HEK293 (cell line): ENCODE measurements around the gene DENND4B.

Experiments used
- CTCF ChIP-seq: fragments of 450-650 bp; formaldehyde crosslinking; IDR thresholded peaks from 2 replicates; pipeline ENCODE4 v1.5.1; 2016; ENCODE audit warnings: missing biosample characterization, missing genetic modification characterization
- HIC1 ChIP-seq: fragments of 450-650 bp; formaldehyde crosslinking; IDR thresholded peaks from 2 replicates; pipeline ENCODE4 v1.5.1; 2016; ENCODE audit warnings: missing biosample characterization, missing genetic modification characterization
- KLF8 ChIP-seq: fragments of 450-650 bp; formaldehyde crosslinking; IDR thresholded peaks from 2 replicates; pipeline ENCODE4 v1.5.1; 2016; ENCODE audit warnings: missing biosample characterization, missing genetic modification characterization
- RBAK ChIP-seq: fragments of 450-650 bp; formaldehyde crosslinking; IDR thresholded peaks from 2 replicates; pipeline ENCODE4 v1.5.1; 2016; ENCODE audit warnings: missing biosample characterization, missing genetic modification characterization
- REST ChIP-seq: fragments of 450-650 bp; formaldehyde crosslinking; IDR thresholded peaks from 2 replicates; pipeline ENCODE4 v1.5.1; 2016; ENCODE audit warnings: missing biosample characterization, missing genetic modification characterization
- SCRT2 ChIP-seq: fragments of 450-650 bp; formaldehyde crosslinking; IDR thresholded peaks from 2 replicates; pipeline ENCODE4 v1.5.1; 2016; ENCODE audit warnings: missing biosample characterization, missing genetic modification characterization
- SETDB1 ChIP-seq: IDR thresholded peaks from one replicate; pipeline ENCODE4 v1.6.1; 2017; ENCODE audit warnings: mild to moderate bottlenecking, low read length, moderate library complexity, mixed read lengths; ENCODE audit not compliant: insufficient read length
- ZBTB7A ChIP-seq: fragments of 450-650 bp; formaldehyde crosslinking; IDR thresholded peaks from 2 replicates; pipeline ENCODE4 v1.5.1; 2016; ENCODE audit warnings: low read depth, missing biosample characterization, missing genetic modification characterization
- ZNF202 ChIP-seq: fragments of 450-650 bp; formaldehyde crosslinking; IDR thresholded peaks from 2 replicates; pipeline ENCODE4 v1.5.1; 2016; ENCODE audit warnings: missing biosample characterization, missing genetic modification characterization, borderline replicate concordance
- ZNF266 ChIP-seq: fragments of 450-650 bp; formaldehyde crosslinking; IDR thresholded peaks from 2 replicates; pipeline ENCODE4 v1.5.1; 2016; ENCODE audit warnings: missing biosample characterization, missing genetic modification characterization, low read depth
- ZNF280C ChIP-seq: fragments of 450-650 bp; formaldehyde crosslinking; IDR thresholded peaks from 2 replicates; pipeline ENCODE4 v1.5.1; 2016; ENCODE audit warnings: missing biosample characterization, missing genetic modification characterization
- ZNF48 ChIP-seq: fragments of 450-650 bp; formaldehyde crosslinking; IDR thresholded peaks from 2 replicates; pipeline ENCODE4 v1.5.1; 2016; ENCODE audit warnings: missing biosample characterization, missing genetic modification characterization
- ZNF529 ChIP-seq: fragments of 450-650 bp; formaldehyde crosslinking; IDR thresholded peaks from 2 replicates; pipeline ENCODE4 v1.5.1; 2017; ENCODE audit warnings: missing genetic modification characterization, missing biosample characterization; ENCODE audit not compliant: insufficient replicate concordance
- ZNF548 ChIP-seq: fragments of 450-650 bp; formaldehyde crosslinking; IDR thresholded peaks from 2 replicates; pipeline ENCODE4 v1.5.1; 2016; ENCODE audit warnings: missing biosample characterization, missing genetic modification characterization
- ZNF560 ChIP-seq: fragments of 450-650 bp; formaldehyde crosslinking; IDR thresholded peaks from 2 replicates; pipeline ENCODE4 v1.5.1; 2017; ENCODE audit warnings: missing biosample characterization, missing genetic modification characterization, borderline replicate concordance
- ZNF626 ChIP-seq: fragments of 450-650 bp; sonication (Bioruptor Pico); formaldehyde crosslinking; IDR thresholded peaks from 2 replicates; pipeline ENCODE4 v1.5.1; 2018; ENCODE audit warnings: missing biosample characterization, missing genetic modification characterization, inconsistent platforms
- ZNF768 ChIP-seq: fragments of 450-650 bp; formaldehyde crosslinking; IDR thresholded peaks from 2 replicates; pipeline ENCODE4 v1.5.1; 2018; ENCODE audit warnings: missing biosample characterization, mild to moderate bottlenecking, missing genetic modification characterization
- ZNF777 ChIP-seq: fragments of 450-650 bp; formaldehyde crosslinking; IDR thresholded peaks from 2 replicates; pipeline ENCODE4 v1.5.1; 2017; ENCODE audit warnings: missing biosample characterization, missing genetic modification characterization, borderline replicate concordance
- ZNF830 ChIP-seq: fragments of 450-650 bp; IDR thresholded peaks from 2 replicates; pipeline ENCODE4 v1.5.0; 2018; ENCODE audit warnings: missing biosample characterization, missing genetic modification characterization, low read depth, mild to moderate bottlenecking, moderate library complexity
- TF ChIP-seq, protein P1 (sequence below): fragments of 450-650 bp; formaldehyde crosslinking; IDR thresholded peaks from 2 replicates; pipeline ENCODE4 v1.5.1; 2016; ENCODE audit warnings: missing biosample characterization, missing genetic modification characterization
- TF ChIP-seq, protein P2 (sequence below): fragments of 450-650 bp; formaldehyde crosslinking; conservative IDR thresholded peaks from 2 replicates; pipeline ENCODE4 v1.5.1; 2016; ENCODE audit warnings: low read depth, missing biosample characterization, missing genetic modification characterization

DENND4B gene

GRCh38 chr1:153963850-153964331 is 17.4 kb upstream of the DENND4B start (continued):
- TF ChIP-seq ZNF280C (tag by site-specific recombination), result no peak
- TF ChIP-seq ZNF777 (tag by site-specific recombination), result no peak
- no peak for TF ChIP-seq ZBTB7A
- no peak for TF ChIP-seq ZNF529 (tag by site-specific recombination)
- TF ChIP-seq SCRT2 (tag by site-specific recombination), result no peak
- TF ChIP-seq ZNF548 (tag by site-specific recombination), result no peak
- no peak for TF ChIP-seq SETDB1
- no peak for TF ChIP-seq ZNF266
- peak; percentile 57; the same call in 1 of the 2 replicates for TF ChIP-seq REST (tag by site-specific recombination)
- TF ChIP-seq, protein P1, sequence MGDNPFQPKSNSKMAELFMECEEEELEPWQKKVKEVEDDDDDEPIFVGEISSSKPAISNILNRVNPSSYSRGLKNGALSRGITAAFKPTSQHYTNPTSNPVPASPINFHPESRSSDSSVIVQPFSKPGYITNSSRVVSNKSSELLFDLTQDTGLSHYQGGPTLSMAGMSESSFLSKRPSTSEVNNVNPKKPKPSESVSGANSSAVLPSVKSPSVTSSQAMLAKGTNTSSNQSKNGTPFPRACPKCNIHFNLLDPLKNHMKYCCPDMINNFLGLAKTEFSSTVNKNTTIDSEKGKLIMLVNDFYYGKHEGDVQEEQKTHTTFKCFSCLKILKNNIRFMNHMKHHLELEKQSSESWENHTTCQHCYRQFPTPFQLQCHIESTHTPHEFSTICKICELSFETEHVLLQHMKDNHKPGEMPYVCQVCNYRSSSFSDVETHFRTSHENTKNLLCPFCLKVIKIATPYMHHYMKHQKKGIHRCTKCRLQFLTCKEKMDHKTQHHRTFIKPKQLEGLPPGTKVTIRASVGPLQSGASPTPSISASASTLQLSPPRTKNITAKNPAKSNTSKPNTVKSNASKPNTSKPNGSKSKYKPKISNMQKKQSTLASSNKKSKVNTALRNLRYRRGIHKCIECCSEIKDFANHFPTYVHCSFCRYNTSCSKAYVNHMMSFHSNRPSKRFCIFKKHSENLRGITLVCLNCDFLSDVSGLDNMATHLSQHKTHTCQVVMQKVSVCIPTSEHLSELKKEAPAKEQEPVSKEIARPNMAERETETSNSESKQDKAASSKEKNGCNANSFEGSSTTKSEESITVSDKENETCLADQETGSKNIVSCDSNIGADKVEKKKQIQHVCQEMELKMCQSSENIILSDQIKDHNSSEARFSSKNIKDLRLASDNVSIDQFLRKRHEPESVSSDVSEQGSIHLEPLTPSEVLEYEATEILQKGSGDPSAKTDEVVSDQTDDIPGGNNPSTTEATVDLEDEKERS (tag by site-specific recombination), result no peak
- TF ChIP-seq ZNF48 (tag by site-specific recombination), result no peak
- TF ChIP-seq ZNF202 (tag by site-specific recombination), result no peak
- TF ChIP-seq RBAK (tag by site-specific recombination), result no peak
- no peak for TF ChIP-seq HIC1 (tag by site-specific recombination)
- TF ChIP-seq KLF8 (tag by site-specific recombination), result peak; percentile 9; the same call in 1 of the 2 replicates
- TF ChIP-seq ZNF768 (tag by site-specific recombination), result no peak
- no peak for TF ChIP-seq ZNF626 (tag by site-specific recombination)
- TF ChIP-seq, protein P2, sequence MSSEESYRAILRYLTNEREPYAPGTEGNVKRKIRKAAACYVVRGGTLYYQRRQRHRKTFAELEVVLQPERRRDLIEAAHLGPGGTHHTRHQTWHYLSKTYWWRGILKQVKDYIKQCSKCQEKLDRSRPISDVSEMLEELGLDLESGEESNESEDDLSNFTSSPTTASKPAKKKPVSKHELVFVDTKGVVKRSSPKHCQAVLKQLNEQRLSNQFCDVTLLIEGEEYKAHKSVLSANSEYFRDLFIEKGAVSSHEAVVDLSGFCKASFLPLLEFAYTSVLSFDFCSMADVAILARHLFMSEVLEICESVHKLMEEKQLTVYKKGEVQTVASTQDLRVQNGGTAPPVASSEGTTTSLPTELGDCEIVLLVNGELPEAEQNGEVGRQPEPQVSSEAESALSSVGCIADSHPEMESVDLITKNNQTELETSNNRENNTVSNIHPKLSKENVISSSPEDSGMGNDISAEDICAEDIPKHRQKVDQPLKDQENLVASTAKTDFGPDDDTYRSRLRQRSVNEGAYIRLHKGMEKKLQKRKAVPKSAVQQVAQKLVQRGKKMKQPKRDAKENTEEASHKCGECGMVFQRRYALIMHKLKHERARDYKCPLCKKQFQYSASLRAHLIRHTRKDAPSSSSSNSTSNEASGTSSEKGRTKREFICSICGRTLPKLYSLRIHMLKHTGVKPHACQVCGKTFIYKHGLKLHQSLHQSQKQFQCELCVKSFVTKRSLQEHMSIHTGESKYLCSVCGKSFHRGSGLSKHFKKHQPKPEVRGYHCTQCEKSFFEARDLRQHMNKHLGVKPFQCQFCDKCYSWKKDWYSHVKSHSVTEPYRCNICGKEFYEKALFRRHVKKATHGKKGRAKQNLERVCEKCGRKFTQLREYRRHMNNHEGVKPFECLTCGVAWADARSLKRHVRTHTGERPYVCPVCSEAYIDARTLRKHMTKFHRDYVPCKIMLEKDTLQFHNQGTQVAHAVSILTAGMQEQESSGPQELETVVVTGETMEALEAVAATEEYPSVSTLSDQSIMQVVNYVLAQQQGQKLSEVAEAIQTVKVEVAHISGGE, result peak; percentile 87
- no peak for TF ChIP-seq ZNF830 (tag by site-specific recombination)
- no peak for TF ChIP-seq CTCF
- TF ChIP-seq ZNF560 (tag by site-specific recombination), result no peak
